Gastrocnemius medialis (tissue), 4 donors: ENCODE data around the gene PPP1R3E. TPM values are rescaled to one million over a fixed set of nuclear protein-coding genes. Genes with fewer than 3 reads are reported as not detected.

Source experiments
- ATAC-seq, 2 donors: fragments of 150-250 bp; one replicate each; pipeline ENCODE4 v1.9.1; 2016
- DNase-seq, 2 donors: peaks; one replicate each; pipeline ENCODE4 v3.0.0-alpha.2; 2019
- H3K27ac ChIP-seq, 4 donors: fragments of 200-600 bp; sonication (generic); 1 replicate in 1 of 4; 2 replicates in 3 of 4; pipeline ENCODE4 v1.5.1; 2016 to 2018; ENCODE audit warnings: mild to moderate bottlenecking in 2 of 4, moderate library complexity in 1 of 4
- H3K27me3 ChIP-seq, 3 donors: fragments of 200-600 bp; sonication (generic) in 2 of 3; 1 replicate in 1 of 3; 2 replicates in 2 of 3; pipeline versions ENCODE4 v1.5.1 to v1.6.0; 2016 to 2019; ENCODE audit warnings: mild to moderate bottlenecking in 1 of 3, moderate library complexity in 1 of 3
- H3K36me3 ChIP-seq, 2 donors: fragments of 200-600 bp; sonication (generic) in 1 of 2; one replicate each; pipeline ENCODE4 v1.5.1; 2017 to 2018
- H3K4me1 ChIP-seq, 2 donors: fragments of 200-600 bp; sonication (generic) in 1 of 2; one replicate each; pipeline ENCODE4 v1.5.1; 2016 to 2017; ENCODE audit warnings: mild to moderate bottlenecking in 2 of 2
- H3K4me3 ChIP-seq, 4 donors: fragments of 200-600 bp; sonication (generic) in 3 of 4; 1 replicate in 1 of 4; 2 replicates in 3 of 4; pipeline ENCODE4 v1.5.1; 2016 to 2019; ENCODE audit warnings: mild to moderate bottlenecking in 2 of 4
- H3K9me3 ChIP-seq, 3 donors: fragments of 200-600 bp; sonication (generic) in 2 of 3; 1 replicate in 1 of 3; 2 replicates in 2 of 3; pipeline ENCODE4 v1.5.1; 2016 to 2019
- POLR2A ChIP-seq, 2 donors: fragments of 450-650 bp; IDR thresholded peaks; one replicate each; pipeline ENCODE4 v1.6.1; 2017; ENCODE audit warnings: antibody characterized with exemption in 2 of 2, mild to moderate bottlenecking in 2 of 2, moderate library complexity in 2 of 2
- in situ Hi-C, 4 donors: fragments of 200-750 bp; cut with MboI; loops; one replicate each; pipeline versions ENCODE4 v1.15.0 to v1.8.0; 2017; ENCODE audit warnings: low sequenced_read_pairs in 4 of 4
- intact Hi-C: fragments of 100-400 bp; cut with DNase I; formaldehyde crosslinking; loops from one replicate; pipeline ENCODE4 v1.15.1; 2023; ENCODE audit warnings: low total_unique reads
- total RNA-seq, 4 donors: library from RNA; depleted of rRNA; stranded (reverse); fragments of >200 nt; gene quantifications; one replicate each; pipeline versions ENCODE4 v1.1.0 to v1.2.3, GENCODE V29; 2016
- TF ChIP-seq, protein P1 (sequence below), 5 experiments: fragments of 450-650 bp in 3 of 5; fragments of 200-600 bp in 2 of 5; sonication (generic) in 2 of 5; IDR thresholded peaks in 4 of 5; conservative IDR thresholded peaks in 1 of 5; 1 replicate in 4 of 5; 2 replicates in 1 of 5; pipeline ENCODE4 v1.5.1; 2016 to 2019; ENCODE audit warnings: antibody characterized with exemption in 5 of 5, mild to moderate bottlenecking in 3 of 5, moderate library complexity in 3 of 5

Gene PPP1R3E
- total RNA-seq, 4 donors from 2014 or later: 5.9 to 7.9 (median 6.7) TPM

- no peaks in the 10 kb centered on the region for H3K27me3 ChIP-seq
- ATAC-seq (peak; percentile 32 to 34), DNase-seq (peak; percentile 70 to 86)
- peaks cover 24 to 26% of the 10 kb centered on the region in 2 donors for H3K4me1 ChIP-seq
- TF ChIP-seq, protein P1, sequence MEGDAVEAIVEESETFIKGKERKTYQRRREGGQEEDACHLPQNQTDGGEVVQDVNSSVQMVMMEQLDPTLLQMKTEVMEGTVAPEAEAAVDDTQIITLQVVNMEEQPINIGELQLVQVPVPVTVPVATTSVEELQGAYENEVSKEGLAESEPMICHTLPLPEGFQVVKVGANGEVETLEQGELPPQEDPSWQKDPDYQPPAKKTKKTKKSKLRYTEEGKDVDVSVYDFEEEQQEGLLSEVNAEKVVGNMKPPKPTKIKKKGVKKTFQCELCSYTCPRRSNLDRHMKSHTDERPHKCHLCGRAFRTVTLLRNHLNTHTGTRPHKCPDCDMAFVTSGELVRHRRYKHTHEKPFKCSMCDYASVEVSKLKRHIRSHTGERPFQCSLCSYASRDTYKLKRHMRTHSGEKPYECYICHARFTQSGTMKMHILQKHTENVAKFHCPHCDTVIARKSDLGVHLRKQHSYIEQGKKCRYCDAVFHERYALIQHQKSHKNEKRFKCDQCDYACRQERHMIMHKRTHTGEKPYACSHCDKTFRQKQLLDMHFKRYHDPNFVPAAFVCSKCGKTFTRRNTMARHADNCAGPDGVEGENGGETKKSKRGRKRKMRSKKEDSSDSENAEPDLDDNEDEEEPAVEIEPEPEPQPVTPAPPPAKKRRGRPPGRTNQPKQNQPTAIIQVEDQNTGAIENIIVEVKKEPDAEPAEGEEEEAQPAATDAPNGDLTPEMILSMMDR (IDR thresholded peaks at IDR 0.05 in 4 of 5, conservative IDR thresholded peaks at IDR 0.05 in 1 of 5): no peak
- TF ChIP-seq POLR2A (IDR thresholded peaks at IDR 0.05): peak in 1 of 2 donors; percentile 40
- intact Hi-C loops: loop anchor here (1.0 to 10.0 kb wide), 7 partner anchors 14 to 815 kb away; partner anchors contain the start of genes ABHD4, ACIN1, C14orf119 and HOMEZ
- in situ Hi-C loops: loop anchor here in 2 of 4 donors (25.0 kb wide), 3 partner anchors 713 to 1137 kb away; partner anchors contain the start of genes ABHD4 (in 1 of the 2), CBLN3 (in 1 of the 2), DAD1 (in 1 of the 2) and EMC9 (in 1 of the 2)
- H3K27ac ChIP-seq: peak overlapping the region; percentile 96 to 99 (median 98)
- H3K9me3 ChIP-seq: no peaks in the 10 kb centered on the region
- peak overlapping the region; percentile 65 to 78 (median 71) for H3K4me3 ChIP-seq
- peaks cover 0 to 33% of the 10 kb centered on the region in 2 donors for H3K36me3 ChIP-seq
Measured at GRCh38 chr14:23300687-23301223, 1.9 kb downstream of the PPP1R3E start.

DNA sequence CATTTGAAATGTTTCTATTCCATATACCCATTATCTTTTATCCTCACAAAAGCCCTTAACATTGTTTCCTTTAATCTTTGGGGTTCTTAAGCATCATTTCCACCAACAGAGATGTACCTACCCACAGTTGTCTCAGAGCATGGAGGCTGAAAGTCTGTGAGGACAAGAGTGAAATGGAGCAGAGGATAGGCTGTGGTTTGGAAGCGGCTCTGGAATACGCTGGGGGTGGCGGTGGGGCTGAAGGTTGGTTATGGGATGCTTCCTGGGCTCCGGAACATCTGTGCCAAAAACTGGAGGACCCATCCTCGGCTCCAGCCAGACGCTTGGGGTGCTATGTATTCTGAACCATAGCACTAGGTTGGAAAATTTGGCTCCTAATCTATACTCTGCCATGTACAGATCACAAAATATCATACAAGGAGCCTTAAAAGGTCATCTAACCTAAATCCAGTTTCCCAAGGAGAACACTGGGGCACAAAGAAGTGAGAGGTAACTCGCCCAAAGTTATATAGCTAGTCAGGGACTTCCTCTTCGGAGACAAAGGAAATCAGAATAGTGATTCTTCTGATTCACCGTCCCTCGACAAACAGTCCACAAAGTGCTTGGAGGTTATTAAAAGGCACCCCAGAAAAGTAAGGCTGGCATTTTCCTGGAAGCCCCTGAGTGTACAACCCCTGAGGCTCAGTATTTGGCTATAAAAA lies 2.5 kb downstream of the PPP1R3E start:
- in situ Hi-C loops (loop anchor here (25.0 kb wide), 4 partner anchors 188 to 1137 kb away; partner anchors contain the start of genes ABHD4 (in 3 of the 4), DAD1 (in 3 of the 4), CEBPE (in 2 of the 4) and CIROP (in 2 of the 4)), intact Hi-C loops (loop anchor here (2.0 to 10.0 kb wide), 5 partner anchors 35 to 705 kb away; partner anchors contain the start of genes ABHD4 and PRMT5)
- Histone ChIP-seq H3K4me1 (peaks cover 25% of the 10 kb centered on the region in 2 donors), H3K27ac (peak overlapping the region; percentile 96 to 99 (median 98)), H3K4me3 (peak overlapping the region; percentile 65 to 78 (median 71)), H3K27me3 (no peaks in the 10 kb centered on the region), H3K36me3 (peaks cover 0 to 33% of the 10 kb centered on the region in 2 donors), H3K9me3 (no peaks in the 10 kb centered on the region)
- TF ChIP-seq POLR2A (IDR thresholded peaks at IDR 0.05): no peak
- TF ChIP-seq, protein P1 (IDR thresholded peaks at IDR 0.05 in 4 of 5, conservative IDR thresholded peaks at IDR 0.05 in 1 of 5): no peak
- ATAC-seq: no peak
- DNase-seq: no peak

- H3K27me3 ChIP-seq: no peaks in the 10 kb centered on the region
- peak overlapping the region; percentile 96 to 99 (median 98) for H3K27ac ChIP-seq
- H3K36me3 ChIP-seq: peaks cover 0 to 33% of the 10 kb centered on the region in 2 donors
- ATAC-seq (no peak), DNase-seq (no peak)
- no peak overlapping the region for H3K4me3 ChIP-seq
- H3K9me3 ChIP-seq: no peaks in the 10 kb centered on the region
- intact Hi-C loops: loop anchor here (2.0 to 5.0 kb wide), 2 partner anchors 35 to 222 kb away; no protein-coding TSS in a partner anchor
- peaks cover 26 to 29% of the 10 kb centered on the region in 2 donors for H3K4me1 ChIP-seq
- in situ Hi-C loops: loop anchor here (25.0 kb wide), 2 partner anchors 187 to 712 kb away; partner anchors contain the start of genes ABHD4 (in 2 of the 4), CEBPE (in 2 of the 4), CIROP (in 2 of the 4) and DAD1 (in 2 of the 4)
- TF ChIP-seq, protein P1 (IDR thresholded peaks at IDR 0.05 in 4 of 5, conservative IDR thresholded peaks at IDR 0.05 in 1 of 5): no peak
- no peak for TF ChIP-seq POLR2A (IDR thresholded peaks at IDR 0.05)
Measured at GRCh38 chr14:23299211-23299957, 3.3 kb downstream of the PPP1R3E start.

- peak overlapping the region in 1 of 4 donors; percentile 98 for H3K27ac ChIP-seq
- no peak for TF ChIP-seq POLR2A (IDR thresholded peaks at IDR 0.05)
- TF ChIP-seq, protein P1 (IDR thresholded peaks at IDR 0.05 in 4 of 5, conservative IDR thresholded peaks at IDR 0.05 in 1 of 5): no peak
- H3K4me3 ChIP-seq: no peak overlapping the region
- H3K9me3 ChIP-seq: no peaks in the 10 kb centered on the region
- H3K27me3 ChIP-seq: no peaks in the 10 kb centered on the region
- DNase-seq (no peak), ATAC-seq (no peak)
- H3K36me3 ChIP-seq: peaks cover 0 to 33% of the 10 kb centered on the region in 2 donors
- intact Hi-C loops: loop anchor here (2.0 to 5.0 kb wide), 2 partner anchors 33 to 220 kb away; no protein-coding TSS in a partner anchor
- in situ Hi-C loops: loop anchor here (25.0 kb wide), 2 partner anchors 185 to 710 kb away; partner anchors contain the start of genes ABHD4 (in 2 of the 4), CEBPE (in 2 of the 4), CIROP (in 2 of the 4) and DAD1 (in 2 of the 4)
- H3K4me1 ChIP-seq: peaks cover 22 to 23% of the 10 kb centered on the region in 2 donors
Measured at GRCh38 chr14:23297611-23298277, 4.9 kb downstream of the PPP1R3E start.
